BJ (cell line): ENCODE data around the gene KRT25. TPM values are rescaled to one million over a fixed set of nuclear protein-coding genes. Genes with fewer than 3 reads are reported as not detected.

ENCODE experiments used
- CTCF ChIA-PET: fragments of 350-600 bp; formaldehyde crosslinking; extraction: SDS; loops from one replicate; lab custom pipeline; 2021; ENCODE audit warnings: antibody characterized with exemption, inconsistent platforms; lab: Yijun Ruan, JAX
- POLR2A ChIA-PET: fragments of 300-600 bp; sonication (Branson Sonifier 250); formaldehyde crosslinking; extraction: SDS; loops from one replicate; lab custom pipeline; 2021; ENCODE audit warnings: antibody characterized with exemption; lab: Charles Lee
- DNase-seq: peaks from one replicate; pipeline ENCODE4 v3.0.0-alpha.2; 2011; ENCODE audit warnings: low read depth
- H3K27me3 ChIP-seq: 2 replicates; pipeline ENCODE4 v1.6.0; 2011; ENCODE audit warnings: low read length; ENCODE audit not compliant: control insufficient read depth, insufficient read depth
- H3K36me3 ChIP-seq: 2 replicates; pipeline ENCODE4 v1.5.1; 2011; ENCODE audit warnings: low read length; ENCODE audit not compliant: control insufficient read depth, insufficient read depth
- H3K4me3 ChIP-seq: 2 replicates; pipeline ENCODE4 v1.5.1; 2011; ENCODE audit warnings: low read depth, mild to moderate bottlenecking, control low read depth, low read length
- CTCF ChIP-seq: IDR thresholded peaks from 2 replicates; pipeline ENCODE4 v1.5.1; 2011; ENCODE audit warnings: low read depth, mild to moderate bottlenecking, control low read depth, inconsistent platforms, low read length, moderate library complexity; ENCODE audit not compliant: insufficient read depth
- polyA plus RNA-seq: library from polyadenylated mRNA; depleted of rRNA; stranded (reverse); fragments of >200 nt; gene quantifications from 2 replicates; pipeline ENCODE4 v1.2.3, GENCODE V29; 2011; rRNA removed

KRT25 gene
- polyA plus RNA-seq, 1 experiment: not detected

- TF ChIP-seq CTCF: no peak
- ChIA-PET CTCF (interaction anchor here (1.4 kb wide), 1 partner anchor 22 kb away, joined by 3 read pairs; no protein-coding TSS in a partner anchor), POLR2A (no interaction called here)
- DNase-seq: no peak
- no peaks in the 10 kb centered on the region for H3K36me3 ChIP-seq
- no peak overlapping the region for H3K4me3 ChIP-seq
- H3K27me3 ChIP-seq: peaks cover 12% of the 10 kb centered on the region
These were observed 52.9 kb downstream of the KRT25 start for GRCh38 chr17:40702271-40702670.

GRCh38 chr17:40699853-40700252 is 55.3 kb downstream of the KRT25 start:
- ChIA-PET POLR2A (no interaction called here), CTCF (interaction anchor here (1.7 kb wide), 1 partner anchor 31 kb away, joined by 3 read pairs; no protein-coding TSS in a partner anchor)
- no peak for DNase-seq
- no peak overlapping the region for H3K4me3 ChIP-seq
- H3K36me3 ChIP-seq: no peaks in the 10 kb centered on the region
- no peak for TF ChIP-seq CTCF
- H3K27me3 ChIP-seq: peaks cover 20% of the 10 kb centered on the region

- CTCF ChIA-PET: interaction anchor here (1.7 kb wide), 1 partner anchor 31 kb away, joined by 3 read pairs; no protein-coding TSS in a partner anchor
These were observed 55.8 kb downstream of the KRT25 start for GRCh38 chr17:40699371-40699770.

More at GRCh38 chr17:40699371-40699770, 55.8 kb downstream of the KRT25 start:
- POLR2A ChIA-PET: no interaction called here
- Histone ChIP-seq H3K36me3 (no peaks in the 10 kb centered on the region), H3K27me3 (peaks cover 20% of the 10 kb centered on the region), H3K4me3 (no peak overlapping the region)
- no peak for DNase-seq
- no peak for TF ChIP-seq CTCF

Other genes starting within 250 kb of the KRT25 start
- 0.07 and 0.45 TPM in 2 replicates for gene CCR7, start 189.9 kb downstream of the KRT25 start, polyA plus RNA-seq
- gene SMARCE1, start 107.5 kb downstream of the KRT25 start, polyA plus RNA-seq: 54.6 and 64.0 TPM in 2 replicates
- not detected in 2 replicates for gene KRT222, start 90.2 kb downstream of the KRT25 start, polyA plus RNA-seq
- gene KRT24, start 51.6 kb downstream of the KRT25 start, polyA plus RNA-seq: not detected in 2 replicates
- not detected in 2 replicates for gene KRT26, start 16.9 kb upstream of the KRT25 start, polyA plus RNA-seq
- not detected in 2 replicates for gene KRT27, start 27.2 kb upstream of the KRT25 start, polyA plus RNA-seq
- gene KRT28, start 44.6 kb upstream of the KRT25 start, polyA plus RNA-seq: not detected in 2 replicates
- 6.4 and 16.1 TPM in 2 replicates for gene KRT10, start 67.3 kb upstream of the KRT25 start, polyA plus RNA-seq
- gene KRT12, start 111.9 kb upstream of the KRT25 start, polyA plus RNA-seq: not detected in 2 replicates
- gene KRT20, start 129.9 kb upstream of the KRT25 start, polyA plus RNA-seq: not detected in 2 replicates
- 0.09 and 0.11 TPM in 2 replicates for gene KRT23, start 182.3 kb upstream of the KRT25 start, polyA plus RNA-seq
- not detected in 2 replicates for gene KRT39, start 211.6 kb upstream of the KRT25 start, polyA plus RNA-seq
- not detected in 2 replicates for gene KRT40, start 229.0 kb upstream of the KRT25 start, polyA plus RNA-seq
- not detected in 2 replicates for gene KRTAP3-3, start 238.8 kb upstream of the KRT25 start, polyA plus RNA-seq
- gene KRTAP3-2, start 244.6 kb upstream of the KRT25 start, polyA plus RNA-seq: not detected in 2 replicates